ENCODE data around the gene DDN. TPM values are rescaled to one million over a fixed set of nuclear protein-coding genes. Genes with fewer than 3 reads are reported as not detected.

DDN gene
- total and polyA plus RNA-seq, 2 donors (not counting 3 experiments of a cell fraction or from before 2014, with no cell fraction given) = 0.07 to 0.22 TPM

GRCh38 chr12:48967991-48968390 lies 31.2 kb downstream of the DDN start:
- Histone ChIP-seq H3K4me3 (replicated peaks in 1 of 3; ENCODE audit: insufficient read depth in 1 of 3, low read depth in 1 of 3, low read length in 3 of 3) (no peak overlapping the region), H3K79me2 (ENCODE audit: control insufficient read depth, insufficient read depth, low read length) (no peaks in the 10 kb centered on the region), H3K4me1 (ENCODE audit: control insufficient read depth, extremely low read depth, insufficient read depth, low read length) (no peaks in the 10 kb centered on the region), H3K9me1 (replicated peaks; ENCODE audit: control insufficient read depth, extremely low read depth, insufficient read depth, low read length) (no peaks in the 10 kb centered on the region), H3K36me3 (ENCODE audit: control insufficient read depth in 2 of 2, extremely low read depth in 1 of 2, insufficient read depth in 2 of 2, low read length in 2 of 2) (no peaks in the 10 kb centered on the region), H2AFZ (ENCODE audit: low read depth, low read length) (no peak overlapping the region), H3K4me2 (ENCODE audit: insufficient read depth, low read length) (no peak overlapping the region), H3K27ac (ENCODE audit: insufficient read depth, low read depth, low read length) (no peak overlapping the region), H3K9ac (replicated peaks; ENCODE audit: extremely low read depth, insufficient read depth, low read length) (no peak overlapping the region), H3K9me3 (replicated peaks; ENCODE audit: control insufficient read depth, insufficient read depth, low read length) (no peaks in the 10 kb centered on the region), H3K27me3 (ENCODE audit: control insufficient read depth in 2 of 2, insufficient read depth in 2 of 2, low read length in 2 of 2) (peaks cover 48 to 49% of the 10 kb centered on the region in 2 experiments), H4K20me1 (replicated peaks; ENCODE audit: control insufficient read depth, extremely low read depth, insufficient read depth, low read length) (no peaks in the 10 kb centered on the region)
- no TSS peak for BruUV-seq (replicated peaks)
- intact Hi-C loops (cut with micrococcal nuclease) (no loop called here), dilution Hi-C loops (cut with MboI; ENCODE audit: extremely low pct_ligation_motif_present, low sequenced_read_pairs) (no loop called here)
- POLR2A ChIA-PET = no interaction called here
- TF ChIP-seq, protein P1, sequence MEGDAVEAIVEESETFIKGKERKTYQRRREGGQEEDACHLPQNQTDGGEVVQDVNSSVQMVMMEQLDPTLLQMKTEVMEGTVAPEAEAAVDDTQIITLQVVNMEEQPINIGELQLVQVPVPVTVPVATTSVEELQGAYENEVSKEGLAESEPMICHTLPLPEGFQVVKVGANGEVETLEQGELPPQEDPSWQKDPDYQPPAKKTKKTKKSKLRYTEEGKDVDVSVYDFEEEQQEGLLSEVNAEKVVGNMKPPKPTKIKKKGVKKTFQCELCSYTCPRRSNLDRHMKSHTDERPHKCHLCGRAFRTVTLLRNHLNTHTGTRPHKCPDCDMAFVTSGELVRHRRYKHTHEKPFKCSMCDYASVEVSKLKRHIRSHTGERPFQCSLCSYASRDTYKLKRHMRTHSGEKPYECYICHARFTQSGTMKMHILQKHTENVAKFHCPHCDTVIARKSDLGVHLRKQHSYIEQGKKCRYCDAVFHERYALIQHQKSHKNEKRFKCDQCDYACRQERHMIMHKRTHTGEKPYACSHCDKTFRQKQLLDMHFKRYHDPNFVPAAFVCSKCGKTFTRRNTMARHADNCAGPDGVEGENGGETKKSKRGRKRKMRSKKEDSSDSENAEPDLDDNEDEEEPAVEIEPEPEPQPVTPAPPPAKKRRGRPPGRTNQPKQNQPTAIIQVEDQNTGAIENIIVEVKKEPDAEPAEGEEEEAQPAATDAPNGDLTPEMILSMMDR (IDR thresholded peaks at IDR 0.05; ENCODE audit: extremely low read depth in 1 of 2, insufficient read depth in 1 of 2, low read depth in 1 of 2, low read length in 2 of 2) = no peak
- FAIRE-seq (no peak), DNase-seq (ENCODE audit: low read depth, low spot score) (no peak)
- CTCF ChIA-PET = interaction anchor here (1.3 to 7.3 kb wide), 6 partner anchors 9 to 115 kb away, joined by 4 to 64 read pairs (median 22); partner anchors contain the start of gene WNT1

DNA sequence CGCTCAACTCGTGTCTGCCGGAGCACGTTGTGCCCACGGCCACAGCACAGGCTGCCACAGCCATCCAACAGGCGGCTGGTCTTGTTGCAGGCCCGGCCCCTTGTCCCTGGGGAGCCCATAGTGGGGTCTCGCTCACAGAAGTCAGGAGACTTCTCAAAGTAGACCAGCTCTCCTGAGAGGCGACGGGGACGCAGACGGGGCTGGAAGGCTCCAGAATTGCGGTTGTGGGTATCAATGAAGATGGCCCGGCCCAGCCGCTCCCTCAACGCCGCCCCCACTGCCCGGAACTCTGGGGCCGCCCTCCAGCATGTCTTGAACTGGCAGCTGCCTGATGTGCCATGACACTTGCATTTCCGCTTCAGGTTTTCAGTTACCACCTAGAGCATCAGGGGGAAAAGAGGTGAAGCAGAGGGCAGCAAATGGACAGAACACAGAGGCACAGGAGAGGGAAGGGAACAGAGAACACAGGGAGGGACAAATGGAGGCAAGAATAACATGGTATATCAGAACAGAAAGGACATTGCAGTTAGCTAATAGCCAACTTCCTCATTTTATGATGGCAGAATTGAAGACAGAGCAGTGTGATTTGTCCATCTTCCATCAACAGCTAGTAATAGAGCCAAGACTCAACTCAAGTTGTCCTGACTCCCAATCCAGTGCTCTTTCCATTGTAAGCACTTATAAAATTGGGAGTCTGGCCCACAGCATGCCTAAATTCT lies 32.8 kb downstream of the DDN start:
- TF ChIP-seq, protein P2, sequence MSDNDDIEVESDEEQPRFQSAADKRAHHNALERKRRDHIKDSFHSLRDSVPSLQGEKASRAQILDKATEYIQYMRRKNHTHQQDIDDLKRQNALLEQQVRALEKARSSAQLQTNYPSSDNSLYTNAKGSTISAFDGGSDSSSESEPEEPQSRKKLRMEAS (IDR thresholded peaks at IDR 0.05; ENCODE audit: insufficient read depth, insufficient read length) = no peak
- TF ChIP-seq JUN (IDR thresholded peaks at IDR 0.05; ENCODE audit: borderline replicate concordance, insufficient read depth, insufficient read length, low read depth) (no peak), POLR2A (IDR thresholded peaks at IDR 0.05; ENCODE audit: low read depth, low read length) (no peak), POLR2AphosphoS5 (IDR thresholded peaks at IDR 0.05; ENCODE audit: insufficient read depth, low read depth, low read length) (no peak), EZH2 (IDR thresholded peaks at IDR 0.05; ENCODE audit: borderline replicate concordance, low read depth, low read length, severe bottlenecking) (no peak), MYC (IDR thresholded peaks at IDR 0.05; ENCODE audit: low read depth, low read length) (no peak)
- TF ChIP-seq, protein P1 (IDR thresholded peaks at IDR 0.05; ENCODE audit: extremely low read depth in 1 of 2, insufficient read depth in 1 of 2, low read depth in 1 of 2, low read length in 2 of 2) = no peak
- H3K27me3 ChIP-seq (ENCODE audit: control insufficient read depth in 2 of 2, insufficient read depth in 2 of 2, low read length in 2 of 2) = peaks cover 33 to 34% of the 10 kb centered on the region in 2 experiments
- intact Hi-C loops (cut with micrococcal nuclease) = no loop called here
- FAIRE-seq (no peak), DNase-seq (ENCODE audit: low read depth, low spot score) (no peak)
- H3K9me1 ChIP-seq (replicated peaks; ENCODE audit: control insufficient read depth, extremely low read depth, insufficient read depth, low read length) = no peaks in the 10 kb centered on the region
- ChIA-PET CTCF (interaction anchor here (0.8 to 5.2 kb wide), 8 partner anchors 9 to 113 kb away, joined by 3 to 58 read pairs (median 5); partner anchors contain the start of genes ARF3, FKBP11 and WNT1), POLR2A (interaction anchor here (1.0 kb wide), 1 partner anchor 9 kb away, joined by 4 read pairs; the partner anchor contains the start of gene ARF3)
- H3K27ac ChIP-seq (ENCODE audit: insufficient read depth, low read depth, low read length) = no peak overlapping the region
- no peak overlapping the region for H3K4me2 ChIP-seq (ENCODE audit: insufficient read depth, low read length)
- H3K4me1 ChIP-seq (ENCODE audit: control insufficient read depth, extremely low read depth, insufficient read depth, low read length) = peaks cover 11% of the 10 kb centered on the region
- H2AFZ ChIP-seq (ENCODE audit: low read depth, low read length) = no peak overlapping the region
- no TSS peak for BruUV-seq (replicated peaks)
- H3K36me3 ChIP-seq (ENCODE audit: control insufficient read depth in 2 of 2, extremely low read depth in 1 of 2, insufficient read depth in 2 of 2, low read length in 2 of 2) = no peaks in the 10 kb centered on the region
- no peak overlapping the region for H3K4me3 ChIP-seq (replicated peaks in 1 of 3; ENCODE audit: insufficient read depth in 1 of 3, low read depth in 1 of 3, low read length in 3 of 3)
- dilution Hi-C loops (cut with MboI; ENCODE audit: extremely low pct_ligation_motif_present, low sequenced_read_pairs) = no loop called here
- H3K9ac ChIP-seq (replicated peaks; ENCODE audit: extremely low read depth, insufficient read depth, low read length) = no peak overlapping the region
- no peaks in the 10 kb centered on the region for H4K20me1 ChIP-seq (replicated peaks; ENCODE audit: control insufficient read depth, extremely low read depth, insufficient read depth, low read length)
- H3K79me2 ChIP-seq (ENCODE audit: control insufficient read depth, insufficient read depth, low read length) = no peaks in the 10 kb centered on the region
- H3K9me3 ChIP-seq (replicated peaks; ENCODE audit: control insufficient read depth, insufficient read depth, low read length) = no peaks in the 10 kb centered on the region

Measured in endothelial cell of umbilical vein (primary cell).